ENCODE results near the gene IFTAP. TPM values are rescaled to one million over a fixed set of nuclear protein-coding genes. Genes with fewer than 3 reads are reported as not detected.

IFTAP gene
- total RNA-seq, 4 donors from 2014 or later: 0.80 to 22.3 (median 15.5) TPM

DNA sequence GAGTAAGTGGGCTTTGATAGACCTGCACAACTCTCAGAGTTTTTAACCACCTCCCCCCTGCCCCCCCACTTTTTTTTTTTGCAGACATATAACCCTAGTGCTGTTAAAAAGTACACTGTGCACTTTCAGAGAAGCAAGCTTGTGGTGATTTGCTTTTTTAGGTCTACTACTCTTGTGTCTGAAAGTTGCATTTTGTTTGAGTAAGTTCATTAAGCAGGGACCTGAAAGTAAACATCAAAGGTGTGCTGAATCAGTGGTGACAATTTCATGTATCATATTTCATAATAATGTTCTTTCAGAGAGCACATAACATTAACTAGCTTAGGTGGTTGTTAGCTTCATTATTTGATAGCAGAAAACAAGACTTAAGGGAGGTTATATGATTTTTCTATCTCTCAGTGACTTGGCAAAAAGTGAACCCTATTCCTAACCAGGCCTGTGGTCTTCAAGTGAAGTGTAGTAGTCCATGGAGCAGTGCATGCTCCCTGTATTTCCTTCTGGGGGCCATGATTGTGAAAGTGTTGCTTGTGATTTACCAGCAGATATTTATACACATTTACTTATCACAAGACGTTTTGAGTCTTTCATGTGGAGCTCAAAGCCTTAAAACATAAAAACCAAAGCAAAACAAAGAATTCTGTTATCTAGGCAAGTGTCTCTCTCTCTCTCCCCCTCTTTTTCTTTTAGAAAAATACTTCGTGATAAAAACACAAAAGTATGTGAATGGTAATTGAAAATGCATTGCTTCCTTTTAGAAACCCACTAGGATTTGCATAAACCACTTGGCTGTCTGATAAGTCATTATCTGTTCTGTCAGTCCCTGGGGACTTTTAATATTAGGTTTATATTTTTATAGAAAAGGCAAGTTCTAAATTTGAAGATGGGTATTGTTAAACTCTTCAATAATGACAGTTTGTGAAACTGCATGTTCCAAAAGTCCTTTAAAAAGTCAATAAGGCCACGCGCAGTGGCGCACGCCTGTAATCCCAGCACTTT, 11.2 kb downstream of the IFTAP start:
- Histone ChIP-seq H3K4me3 (no peak overlapping the region), H3K27me3 (no peaks in the 10 kb centered on the region), H3K4me1 (no peaks in the 10 kb centered on the region), H3K27ac (no peak overlapping the region), H3K9me3 (no peaks in the 10 kb centered on the region), H3K36me3 (no peaks in the 10 kb centered on the region)
- 72 to 82% methylated on average over 5 to 6 of the region's 6 CpGs for WGBS, 2 donors
- intact Hi-C loops (cut with DNase I): no loop called here
- DNase-seq: no peak
- TF ChIP-seq, protein P1, sequence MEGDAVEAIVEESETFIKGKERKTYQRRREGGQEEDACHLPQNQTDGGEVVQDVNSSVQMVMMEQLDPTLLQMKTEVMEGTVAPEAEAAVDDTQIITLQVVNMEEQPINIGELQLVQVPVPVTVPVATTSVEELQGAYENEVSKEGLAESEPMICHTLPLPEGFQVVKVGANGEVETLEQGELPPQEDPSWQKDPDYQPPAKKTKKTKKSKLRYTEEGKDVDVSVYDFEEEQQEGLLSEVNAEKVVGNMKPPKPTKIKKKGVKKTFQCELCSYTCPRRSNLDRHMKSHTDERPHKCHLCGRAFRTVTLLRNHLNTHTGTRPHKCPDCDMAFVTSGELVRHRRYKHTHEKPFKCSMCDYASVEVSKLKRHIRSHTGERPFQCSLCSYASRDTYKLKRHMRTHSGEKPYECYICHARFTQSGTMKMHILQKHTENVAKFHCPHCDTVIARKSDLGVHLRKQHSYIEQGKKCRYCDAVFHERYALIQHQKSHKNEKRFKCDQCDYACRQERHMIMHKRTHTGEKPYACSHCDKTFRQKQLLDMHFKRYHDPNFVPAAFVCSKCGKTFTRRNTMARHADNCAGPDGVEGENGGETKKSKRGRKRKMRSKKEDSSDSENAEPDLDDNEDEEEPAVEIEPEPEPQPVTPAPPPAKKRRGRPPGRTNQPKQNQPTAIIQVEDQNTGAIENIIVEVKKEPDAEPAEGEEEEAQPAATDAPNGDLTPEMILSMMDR (IDR thresholded peaks at IDR 0.05): no peak
- no peak for TF ChIP-seq POLR2A (IDR thresholded peaks at IDR 0.05)

DNA sequence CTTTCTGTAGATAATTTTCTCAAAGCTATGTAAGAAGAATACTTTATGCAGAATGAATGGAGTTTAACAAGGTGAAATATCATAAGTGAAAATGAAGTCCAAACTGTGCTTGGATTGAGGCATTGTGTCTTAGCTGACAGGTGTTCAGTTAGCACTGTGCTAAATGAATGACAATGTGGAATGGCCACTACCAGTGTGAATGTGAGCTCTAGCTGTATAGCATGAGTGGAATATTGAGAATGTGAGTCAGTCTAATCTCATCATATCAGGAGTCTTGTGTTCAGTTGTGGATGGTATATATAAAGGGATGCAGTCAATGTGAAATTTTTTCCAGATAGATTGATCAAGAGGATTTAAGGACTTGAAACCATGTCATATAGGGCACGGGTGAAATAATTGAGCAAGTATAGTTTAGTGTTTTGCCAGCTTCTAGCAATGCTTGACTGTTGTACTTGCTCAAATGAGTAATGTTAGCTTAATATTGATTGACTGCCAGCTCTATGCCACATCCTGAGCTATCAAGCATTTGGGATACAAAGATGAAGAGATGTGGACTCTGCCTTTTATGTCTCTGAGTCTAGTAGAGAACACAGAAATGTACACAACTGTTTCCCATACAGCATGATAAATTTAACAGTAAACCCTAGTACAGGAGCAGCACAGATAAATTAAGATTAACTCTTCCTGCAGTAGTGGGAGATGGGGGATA, 14.3 kb downstream of the IFTAP start:
- Histone ChIP-seq H3K27ac (no peak overlapping the region), H3K4me3 (no peak overlapping the region), H3K36me3 (no peaks in the 10 kb centered on the region), H3K9me3 (no peaks in the 10 kb centered on the region), H3K27me3 (no peaks in the 10 kb centered on the region), H3K4me1 (no peaks in the 10 kb centered on the region)
- DNase-seq: no peak
- 64 to 71% methylated on average over 1 of the region's 1 CpG for WGBS, 2 donors
- TF ChIP-seq POLR2A (IDR thresholded peaks at IDR 0.05): no peak
- TF ChIP-seq, protein P1 (IDR thresholded peaks at IDR 0.05): no peak
- intact Hi-C loops (cut with DNase I): no loop called here

DNA sequence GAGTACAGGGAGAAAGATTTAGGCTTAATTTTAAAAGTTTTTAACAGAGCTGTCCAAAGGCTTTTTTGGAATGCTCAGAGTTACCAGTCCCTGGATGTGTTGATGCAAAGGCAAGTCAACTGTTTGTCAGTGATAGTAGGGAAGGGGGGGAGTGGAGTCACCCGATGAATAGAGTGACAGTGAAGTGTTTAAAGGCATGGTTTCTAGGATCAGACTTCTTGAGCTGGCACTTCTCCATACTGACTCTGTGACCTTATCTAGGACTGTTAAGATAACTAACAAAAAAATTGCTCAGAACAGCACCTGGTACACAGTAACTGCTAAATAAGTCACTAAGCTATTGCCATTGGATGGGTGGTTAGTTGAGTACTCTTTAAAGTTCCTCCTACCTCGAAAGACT, 15.1 kb downstream of the IFTAP start:
- intact Hi-C loops (cut with DNase I): no loop called here
- H3K4me1 ChIP-seq: no peaks in the 10 kb centered on the region
- TF ChIP-seq, protein P1 (IDR thresholded peaks at IDR 0.05): no peak
- TF ChIP-seq POLR2A (IDR thresholded peaks at IDR 0.05): no peak
- no peak for DNase-seq
- WGBS, 2 donors: 69% methylated on average over 2 of the region's 2 CpGs
- H3K9me3 ChIP-seq: no peaks in the 10 kb centered on the region
- no peaks in the 10 kb centered on the region for H3K27me3 ChIP-seq
- H3K36me3 ChIP-seq: no peaks in the 10 kb centered on the region
- no peak overlapping the region for H3K27ac ChIP-seq
- H3K4me3 ChIP-seq: no peak overlapping the region

DNA sequence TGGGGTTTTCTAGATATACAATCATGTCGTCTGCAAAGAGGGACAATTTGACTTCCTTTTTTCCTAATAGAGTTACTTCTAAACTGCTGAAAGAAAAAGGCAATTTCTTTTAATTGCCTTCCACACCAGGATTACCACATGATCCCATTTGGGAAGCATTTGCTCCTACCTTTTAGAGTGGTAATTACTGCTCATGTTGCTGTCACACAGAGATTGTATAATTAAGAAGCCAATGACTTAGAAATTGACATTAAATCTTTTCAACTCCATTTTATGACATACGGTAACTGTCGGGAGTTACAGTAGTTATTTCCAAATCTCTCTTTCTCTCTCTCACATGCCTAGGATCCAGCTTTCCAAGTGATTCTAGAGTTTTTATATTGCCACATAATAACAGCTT, 21.5 kb downstream of the IFTAP start:
- no peaks in the 10 kb centered on the region for H3K27me3 ChIP-seq
- intact Hi-C loops (cut with DNase I): no loop called here
- no peak for DNase-seq
- peaks cover 0 to 14% (median 0%) of the 10 kb centered on the region in 3 donors for H3K4me1 ChIP-seq
- H3K9me3 ChIP-seq: no peaks in the 10 kb centered on the region
- 84 to 85% methylated on average over 3 of the region's 3 CpGs for WGBS, 2 donors
- H3K27ac ChIP-seq: no peak overlapping the region
- TF ChIP-seq, protein P1 (IDR thresholded peaks at IDR 0.05): no peak
- TF ChIP-seq POLR2A (IDR thresholded peaks at IDR 0.05): no peak
- no peaks in the 10 kb centered on the region for H3K36me3 ChIP-seq
- no peak overlapping the region for H3K4me3 ChIP-seq

All from esophagus squamous epithelium (tissue), 5 donors.